Neural cell (in vitro differentiated cells): Measurements from ENCODE around the gene ADAD2.

Experiments used
- EP300 ChIP-seq: fragments of 450-650 bp; conservative IDR thresholded peaks from 2 replicates; pipeline ENCODE4 v1.6.1; 2014; ENCODE audit warnings: antibody characterized with exemption, mild to moderate bottlenecking, moderate library complexity; ENCODE audit not compliant: poor library complexity, severe bottlenecking
- EZH2 ChIP-seq: fragments of 200-600, 300-800 bp; shearing (Covaris generic), sonication (generic); IDR thresholded peaks from 2 replicates; pipeline ENCODE4 v1.6.1; 2014; ENCODE audit warnings: antibody characterized with exemption, low read length, borderline replicate concordance, mild to moderate bottlenecking; ENCODE audit not compliant: insufficient read depth, poor library complexity, severe bottlenecking
- MXI1 ChIP-seq: fragments of 450-650 bp; conservative IDR thresholded peaks from 2 replicates; pipeline ENCODE4 v1.6.1; 2014; ENCODE audit warnings: antibody characterized with exemption, mild to moderate bottlenecking; ENCODE audit not compliant: poor library complexity, severe bottlenecking
- POLR2AphosphoS5 ChIP-seq: IDR thresholded peaks from 2 replicates; pipeline ENCODE4 v1.6.1; 2012
- RAD21 ChIP-seq: fragments of 450-650 bp; conservative IDR thresholded peaks from 2 replicates; pipeline ENCODE4 v1.6.1; 2014; ENCODE audit warnings: antibody characterized with exemption, mild to moderate bottlenecking, moderate library complexity
- SMC3 ChIP-seq: fragments of 450-650 bp; conservative IDR thresholded peaks from 2 replicates; pipeline ENCODE4 v1.6.1; 2014; ENCODE audit warnings: antibody characterized with exemption, mild to moderate bottlenecking, moderate library complexity; ENCODE audit not compliant: poor library complexity
- TAF1 ChIP-seq: IDR thresholded peaks from 2 replicates; pipeline ENCODE4 v1.6.1; 2012; ENCODE audit warnings: low read depth
- TF ChIP-seq, protein P1 (sequence below): fragments of 450-650 bp; IDR thresholded peaks from 2 replicates; pipeline ENCODE4 v1.5.1; 2014; ENCODE audit warnings: antibody characterized with exemption, mild to moderate bottlenecking, moderate library complexity; ENCODE audit not compliant: poor library complexity, severe bottlenecking
- TF ChIP-seq, protein P2 (sequence below): IDR thresholded peaks from 2 replicates; pipeline ENCODE4 v1.6.1; 2012; ENCODE audit warnings: borderline replicate concordance

DNA sequence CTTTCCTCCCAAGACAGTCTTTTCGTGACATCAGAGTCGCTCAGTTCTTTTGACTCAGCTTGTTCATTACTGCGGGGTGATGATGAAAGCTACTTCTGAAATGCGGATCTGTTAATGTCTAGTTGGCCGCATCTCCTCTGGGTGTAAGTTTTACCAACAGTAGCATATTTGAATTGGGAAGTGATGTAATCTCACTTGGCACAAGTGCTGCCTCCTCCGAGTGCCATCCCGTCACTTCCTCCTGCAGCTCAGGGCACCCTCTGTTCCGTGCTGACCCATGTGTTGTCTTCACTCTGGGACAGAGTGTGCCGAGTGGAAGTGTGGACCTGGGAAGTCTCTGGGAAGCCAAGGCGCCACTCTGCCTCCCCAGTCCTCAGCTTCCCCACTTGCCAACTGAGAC, 8.9 kb downstream of the ADAD2 start:
- TF ChIP-seq, protein P1, sequence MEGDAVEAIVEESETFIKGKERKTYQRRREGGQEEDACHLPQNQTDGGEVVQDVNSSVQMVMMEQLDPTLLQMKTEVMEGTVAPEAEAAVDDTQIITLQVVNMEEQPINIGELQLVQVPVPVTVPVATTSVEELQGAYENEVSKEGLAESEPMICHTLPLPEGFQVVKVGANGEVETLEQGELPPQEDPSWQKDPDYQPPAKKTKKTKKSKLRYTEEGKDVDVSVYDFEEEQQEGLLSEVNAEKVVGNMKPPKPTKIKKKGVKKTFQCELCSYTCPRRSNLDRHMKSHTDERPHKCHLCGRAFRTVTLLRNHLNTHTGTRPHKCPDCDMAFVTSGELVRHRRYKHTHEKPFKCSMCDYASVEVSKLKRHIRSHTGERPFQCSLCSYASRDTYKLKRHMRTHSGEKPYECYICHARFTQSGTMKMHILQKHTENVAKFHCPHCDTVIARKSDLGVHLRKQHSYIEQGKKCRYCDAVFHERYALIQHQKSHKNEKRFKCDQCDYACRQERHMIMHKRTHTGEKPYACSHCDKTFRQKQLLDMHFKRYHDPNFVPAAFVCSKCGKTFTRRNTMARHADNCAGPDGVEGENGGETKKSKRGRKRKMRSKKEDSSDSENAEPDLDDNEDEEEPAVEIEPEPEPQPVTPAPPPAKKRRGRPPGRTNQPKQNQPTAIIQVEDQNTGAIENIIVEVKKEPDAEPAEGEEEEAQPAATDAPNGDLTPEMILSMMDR: no peak
- no peak for TF ChIP-seq TAF1
- no peak for TF ChIP-seq SMC3
- no peak for TF ChIP-seq RAD21
- TF ChIP-seq MXI1: no peak
- TF ChIP-seq, protein P2, sequence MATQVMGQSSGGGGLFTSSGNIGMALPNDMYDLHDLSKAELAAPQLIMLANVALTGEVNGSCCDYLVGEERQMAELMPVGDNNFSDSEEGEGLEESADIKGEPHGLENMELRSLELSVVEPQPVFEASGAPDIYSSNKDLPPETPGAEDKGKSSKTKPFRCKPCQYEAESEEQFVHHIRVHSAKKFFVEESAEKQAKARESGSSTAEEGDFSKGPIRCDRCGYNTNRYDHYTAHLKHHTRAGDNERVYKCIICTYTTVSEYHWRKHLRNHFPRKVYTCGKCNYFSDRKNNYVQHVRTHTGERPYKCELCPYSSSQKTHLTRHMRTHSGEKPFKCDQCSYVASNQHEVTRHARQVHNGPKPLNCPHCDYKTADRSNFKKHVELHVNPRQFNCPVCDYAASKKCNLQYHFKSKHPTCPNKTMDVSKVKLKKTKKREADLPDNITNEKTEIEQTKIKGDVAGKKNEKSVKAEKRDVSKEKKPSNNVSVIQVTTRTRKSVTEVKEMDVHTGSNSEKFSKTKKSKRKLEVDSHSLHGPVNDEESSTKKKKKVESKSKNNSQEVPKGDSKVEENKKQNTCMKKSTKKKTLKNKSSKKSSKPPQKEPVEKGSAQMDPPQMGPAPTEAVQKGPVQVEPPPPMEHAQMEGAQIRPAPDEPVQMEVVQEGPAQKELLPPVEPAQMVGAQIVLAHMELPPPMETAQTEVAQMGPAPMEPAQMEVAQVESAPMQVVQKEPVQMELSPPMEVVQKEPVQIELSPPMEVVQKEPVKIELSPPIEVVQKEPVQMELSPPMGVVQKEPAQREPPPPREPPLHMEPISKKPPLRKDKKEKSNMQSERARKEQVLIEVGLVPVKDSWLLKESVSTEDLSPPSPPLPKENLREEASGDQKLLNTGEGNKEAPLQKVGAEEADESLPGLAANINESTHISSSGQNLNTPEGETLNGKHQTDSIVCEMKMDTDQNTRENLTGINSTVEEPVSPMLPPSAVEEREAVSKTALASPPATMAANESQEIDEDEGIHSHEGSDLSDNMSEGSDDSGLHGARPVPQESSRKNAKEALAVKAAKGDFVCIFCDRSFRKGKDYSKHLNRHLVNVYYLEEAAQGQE: no peak
- no peak for TF ChIP-seq EP300
- TF ChIP-seq EZH2: no peak
- TF ChIP-seq POLR2AphosphoS5: no peak
